Measurements from ENCODE around the gene IER3IP1.
"Not testable (repeated sequence)": the region's sequence is repeated elsewhere in the genome, so short reads cannot be mapped to it uniquely, and the experiment has no call there.

Gene IER3IP1, protein sequence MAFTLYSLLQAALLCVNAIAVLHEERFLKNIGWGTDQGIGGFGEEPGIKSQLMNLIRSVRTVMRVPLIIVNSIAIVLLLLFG

DNA sequence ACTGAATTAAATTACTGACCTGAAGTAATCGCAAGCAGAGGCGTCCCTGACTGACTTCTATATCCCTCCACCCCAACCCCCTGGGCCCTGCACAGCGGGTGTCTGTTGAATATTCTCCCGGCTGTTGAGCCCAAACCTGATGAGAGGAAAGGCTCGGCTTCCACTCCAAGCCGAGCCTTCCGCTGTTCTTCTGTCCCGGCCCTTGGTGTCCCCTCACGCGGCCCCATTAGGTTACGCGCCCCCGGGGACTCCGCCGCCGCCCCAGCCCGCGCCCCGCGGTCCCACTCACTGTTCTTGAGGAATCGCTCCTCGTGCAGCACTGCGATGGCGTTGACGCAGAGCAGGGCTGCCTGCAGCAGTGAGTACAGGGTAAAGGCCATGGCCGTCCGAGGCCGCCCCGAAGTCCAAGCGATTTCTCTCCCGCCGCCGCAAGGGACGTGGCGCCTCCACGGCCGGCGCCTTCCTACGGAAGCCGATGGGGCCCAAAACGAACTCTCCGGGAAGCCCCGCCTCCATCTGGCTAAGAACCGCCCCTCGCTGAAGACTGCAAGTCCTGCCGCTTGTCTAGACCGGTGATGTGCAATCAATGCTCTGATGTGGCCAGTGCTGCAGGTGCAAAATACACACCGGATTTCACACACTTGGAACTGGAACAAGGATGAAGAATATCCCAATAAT is at the start of gene IER3IP1:
Gene IER3IP1 (minus strand): TSS at position 467 of the 678 bp plus-strand sequence. CDS start 87 bp downstream, at position 380.
- peak; percentile 84 to 92 for DNase-seq

DNA sequence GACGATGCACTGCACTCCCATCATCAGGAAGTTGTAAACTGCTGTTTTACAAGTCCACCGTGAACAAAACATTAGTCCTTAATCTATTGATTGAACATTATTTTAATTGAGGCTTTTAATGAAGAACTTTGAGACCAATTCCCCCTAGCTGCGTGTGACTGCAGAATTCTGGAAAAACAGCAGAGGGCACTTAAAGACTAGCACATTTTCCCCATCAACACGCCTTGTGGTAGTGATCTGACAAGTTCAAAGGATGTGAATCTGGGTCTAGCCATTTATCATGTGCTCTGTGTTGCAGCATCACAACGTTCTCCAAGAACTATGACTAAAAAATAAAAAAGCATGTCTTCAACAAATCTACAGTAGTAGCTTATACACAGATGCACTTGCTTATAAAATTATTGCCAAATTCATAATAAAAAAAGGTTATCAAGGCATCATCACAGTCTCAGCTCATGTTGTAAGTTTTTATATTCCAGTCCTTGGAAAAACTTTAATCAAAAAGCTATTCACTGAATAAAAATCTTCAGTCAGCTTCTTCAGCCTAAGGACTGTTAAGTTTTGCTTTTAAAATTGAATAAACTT is 39.5 kb upstream of the IER3IP1 start:
- peak; percentile 66 to 67 for DNase-seq

DNA sequence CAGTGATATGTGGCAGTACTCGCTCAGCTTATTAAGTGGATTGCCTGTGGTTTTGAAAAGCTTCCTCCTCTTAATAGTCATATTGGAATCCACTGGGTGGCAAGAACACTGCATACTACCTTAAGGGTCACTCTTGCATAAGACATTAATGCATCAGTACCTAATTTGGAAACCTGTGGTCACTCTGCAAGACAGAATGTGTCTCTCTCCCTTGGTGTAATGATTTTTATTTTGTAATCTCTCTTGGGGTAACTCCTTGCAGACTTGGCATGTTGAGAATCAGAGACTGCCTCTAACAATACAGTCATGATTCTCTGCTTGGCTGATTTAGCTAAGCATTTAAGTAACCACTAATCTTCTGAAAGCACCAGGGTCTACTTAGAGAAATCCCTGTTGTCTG is 33.0 kb upstream of the IER3IP1 start:
- no peak for DNase-seq

DNA sequence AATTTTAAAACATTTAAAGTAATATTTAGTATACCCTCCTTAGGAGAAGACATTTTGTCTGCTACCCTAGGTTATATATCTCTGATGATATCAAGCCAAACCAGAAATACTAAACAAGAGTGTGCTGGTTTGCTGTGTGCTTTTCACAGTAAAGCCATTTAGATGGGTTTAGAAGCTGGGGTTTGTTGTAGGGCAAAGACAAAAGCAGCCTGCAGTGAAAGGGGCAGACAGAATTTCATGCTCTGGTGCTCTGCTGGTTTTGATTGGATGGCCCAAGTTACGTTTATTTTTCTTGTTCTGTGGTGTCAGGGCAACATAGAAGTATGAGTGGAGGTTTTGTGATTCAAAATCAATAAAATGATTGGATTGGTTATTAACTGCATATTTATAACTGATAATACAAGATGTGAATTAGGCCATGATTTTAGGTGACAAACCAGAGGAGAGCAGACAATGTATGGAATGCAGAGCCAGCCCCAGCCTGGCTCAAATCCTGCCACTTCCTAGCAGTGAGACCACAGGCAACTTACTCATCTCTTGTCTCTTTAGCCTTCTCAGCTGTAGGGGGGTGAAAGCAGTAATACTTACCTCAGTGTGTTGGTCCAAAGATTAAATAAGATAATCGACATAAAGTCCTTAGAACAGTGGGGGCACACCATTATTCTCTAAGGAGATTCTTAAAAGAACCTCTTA is 30.9 kb upstream of the IER3IP1 start:
- DNase-seq, result no peak

DNA sequence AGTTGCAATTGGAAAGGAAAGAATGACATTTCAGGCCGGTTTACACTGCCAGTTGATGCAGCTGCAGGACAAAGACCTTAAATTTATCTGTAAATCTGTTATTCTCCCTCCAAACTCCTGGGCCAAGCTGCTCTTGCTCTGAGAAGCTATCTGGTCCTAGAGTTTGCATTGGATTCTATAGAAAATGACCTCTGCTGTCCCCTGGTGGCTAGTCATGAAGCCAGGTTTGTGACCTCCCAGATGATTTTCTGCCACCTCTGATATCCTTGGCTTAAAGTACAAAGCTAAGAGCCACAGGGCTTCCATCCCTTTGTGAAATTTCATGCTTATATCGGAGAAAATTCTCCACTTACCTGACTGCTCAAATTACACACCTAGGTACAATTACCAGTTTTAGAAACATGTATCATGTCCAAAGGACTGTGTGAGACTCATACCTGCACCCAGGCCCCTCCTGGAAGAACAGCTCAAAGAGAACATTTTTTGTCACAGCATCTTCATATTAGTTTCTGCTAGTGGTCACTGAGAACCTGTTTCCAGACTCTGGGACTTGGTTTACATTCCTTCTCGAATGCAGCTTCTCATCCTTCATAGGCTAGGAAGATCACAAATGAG is 28.9 kb upstream of the IER3IP1 start:
- DNase-seq, result peak; percentile 37 to 51

DNA sequence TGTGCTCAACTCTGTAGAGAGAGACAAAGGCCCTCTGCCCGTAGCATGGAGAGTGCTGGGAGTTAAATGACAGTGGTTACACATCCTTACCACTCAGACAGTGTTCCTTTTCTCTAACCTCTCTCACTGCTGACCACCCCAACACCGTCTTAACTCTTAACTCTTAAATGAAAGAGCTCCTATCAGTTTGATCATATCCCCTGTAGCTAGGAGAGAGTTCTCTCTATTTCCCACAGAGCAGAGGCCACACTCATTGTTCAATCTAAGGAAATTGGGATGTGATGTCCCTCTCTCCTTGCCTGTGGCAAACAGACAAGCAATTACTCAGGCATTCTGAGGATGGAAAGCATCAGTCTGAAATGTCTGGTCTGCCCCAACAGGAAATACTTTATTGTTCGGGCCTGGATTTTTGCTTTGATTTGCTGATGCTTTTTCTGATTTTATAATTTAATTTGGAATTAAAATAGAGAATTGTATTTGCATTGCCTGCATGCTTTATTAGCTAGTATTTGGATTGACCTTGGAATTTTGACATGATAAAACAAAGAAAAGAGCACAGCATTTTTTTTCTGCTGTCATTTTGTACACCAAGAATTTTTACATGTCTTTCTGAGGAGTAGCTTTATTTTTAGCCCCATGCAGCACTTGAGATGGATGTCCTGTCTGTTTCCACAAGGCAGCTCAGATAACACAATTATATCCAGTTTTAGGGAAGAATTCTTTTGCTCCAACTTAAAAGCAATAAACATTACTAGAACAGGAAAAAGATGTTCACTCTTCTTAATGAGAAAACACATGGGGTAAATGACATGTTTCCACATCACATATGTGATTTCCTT is 27.7 kb upstream of the IER3IP1 start:
- no peak for DNase-seq

DNA sequence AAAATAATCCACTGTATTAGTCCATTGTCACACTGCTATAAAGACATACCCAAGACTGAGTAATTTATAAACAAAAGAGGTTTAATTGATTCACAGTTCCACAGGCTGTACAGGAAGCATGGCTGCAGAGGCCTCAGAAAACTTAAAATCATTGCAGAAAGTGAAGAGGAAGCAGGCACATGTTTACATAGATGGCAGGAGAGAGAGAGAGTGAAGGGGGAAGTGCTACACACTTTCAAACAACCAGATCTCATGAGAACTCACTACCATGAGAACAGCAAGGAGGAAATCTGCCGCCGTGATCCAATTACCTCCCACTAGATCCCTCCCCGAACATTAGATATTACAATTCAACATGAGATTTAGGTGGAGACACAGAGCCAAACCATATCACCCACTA is 19.8 kb upstream of the IER3IP1 start:
- not testable (repeated sequence) for DNase-seq

DNA sequence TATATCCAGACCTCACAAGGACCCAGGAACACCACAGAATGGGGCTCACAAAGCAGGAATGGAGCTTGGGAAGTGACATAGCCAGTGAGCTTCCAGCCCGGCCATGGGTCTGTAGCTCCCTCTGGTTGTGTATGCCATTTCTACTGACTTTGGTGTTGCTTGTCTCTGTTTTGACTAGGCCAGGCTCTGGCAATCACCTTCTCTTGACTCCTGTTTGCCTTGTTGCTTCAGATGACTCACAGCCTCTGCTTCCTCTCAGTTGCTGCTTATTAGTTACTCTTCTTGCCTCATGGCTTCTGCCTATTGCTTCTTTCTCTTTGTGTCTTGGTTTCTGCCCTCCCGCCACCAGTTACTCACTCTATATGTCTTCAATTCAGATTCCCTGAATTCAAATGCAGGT is 15.8 kb upstream of the IER3IP1 start:
- DNase-seq, result no peak

DNA sequence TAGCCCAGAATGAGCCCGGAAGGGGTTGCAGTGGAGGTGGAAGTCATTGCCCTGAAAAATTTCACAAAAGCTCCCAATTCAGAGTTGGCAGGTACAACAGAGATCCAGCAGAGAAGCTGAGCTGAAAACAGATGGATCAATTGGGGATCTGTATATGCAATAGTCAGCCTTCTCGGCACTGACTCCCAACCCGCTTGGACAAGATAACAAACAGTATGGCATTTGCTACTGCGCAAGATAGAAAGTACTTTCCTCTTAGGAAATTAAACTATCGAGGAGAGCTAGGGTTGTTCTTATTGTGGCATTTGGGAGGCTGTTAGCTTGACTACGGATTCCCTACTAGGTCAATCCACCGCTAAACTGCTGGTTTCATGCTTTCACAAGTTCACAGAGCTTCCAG is 11.6 kb upstream of the IER3IP1 start:
- DNase-seq, result no peak

DNA sequence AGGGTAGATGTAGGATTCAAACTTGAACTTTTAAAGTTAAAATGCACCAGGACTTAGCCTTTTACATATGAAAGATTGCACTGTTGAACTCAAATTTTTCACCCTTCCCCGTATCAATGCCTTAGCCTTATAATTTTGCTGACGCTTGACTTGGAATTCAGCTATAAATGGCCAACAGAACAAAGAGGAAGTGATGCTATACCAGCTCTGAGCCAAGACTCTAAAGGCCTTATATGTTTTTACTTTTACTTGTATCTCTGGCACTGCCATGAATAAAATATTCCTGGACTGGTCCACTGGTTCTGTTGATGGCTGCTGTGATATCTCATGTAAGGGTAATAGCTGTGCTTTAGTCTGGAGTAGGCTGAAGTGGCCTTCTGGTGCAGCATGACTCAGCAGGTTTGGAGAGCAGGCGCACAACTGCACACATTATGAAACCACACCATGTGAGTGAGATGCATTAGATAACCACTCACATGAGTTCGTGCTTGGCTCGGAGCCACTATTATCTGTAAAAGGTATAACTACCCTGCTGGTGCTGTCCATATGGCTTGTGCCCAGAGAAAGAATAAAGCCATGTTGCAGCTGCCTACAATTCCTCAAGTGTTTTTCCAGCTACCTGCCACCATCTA is 8.4 kb upstream of the IER3IP1 start:
- peak; percentile 71 to 82 for DNase-seq

DNA sequence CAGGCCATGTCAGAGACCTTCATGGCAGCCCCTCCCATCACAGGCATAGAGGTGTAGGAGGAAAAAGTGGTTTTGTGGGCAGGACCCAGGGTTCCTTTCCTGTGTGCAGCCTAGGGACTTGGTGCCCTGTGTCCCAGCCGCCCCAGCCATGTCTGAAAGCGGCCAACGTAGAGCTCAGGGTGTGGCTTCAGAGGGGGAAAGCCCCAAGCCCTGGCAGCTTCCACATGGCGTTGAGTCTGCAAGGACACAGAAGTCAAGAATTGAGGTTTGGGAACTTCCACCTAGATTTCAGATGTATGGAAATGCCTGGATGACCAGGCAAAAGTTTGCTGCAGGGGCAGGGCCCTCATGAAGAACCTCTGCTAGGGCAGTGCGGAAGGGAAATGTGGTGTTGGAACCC is 6.0 kb upstream of the IER3IP1 start:
- DNase-seq, result not testable (repeated sequence)

DNA sequence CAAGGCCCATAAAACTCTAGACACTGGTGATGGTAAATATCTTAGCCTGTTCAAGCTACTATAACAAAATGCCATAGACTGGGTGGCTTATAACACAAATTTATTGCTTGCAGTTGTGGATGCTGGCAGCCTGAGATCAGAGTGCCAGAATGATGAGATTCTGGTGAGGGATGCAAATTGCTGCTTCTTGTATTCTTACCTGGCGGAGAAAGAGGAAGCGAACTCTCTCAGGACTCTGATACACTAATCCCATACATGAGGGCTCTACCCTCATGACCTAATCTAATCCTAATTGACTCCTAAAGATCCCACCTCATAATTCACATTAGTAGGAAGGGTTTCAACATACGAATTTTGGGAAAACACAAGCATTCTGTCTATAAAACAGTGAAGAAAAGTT is 4.6 kb upstream of the IER3IP1 start:
- no peak for DNase-seq

DNA sequence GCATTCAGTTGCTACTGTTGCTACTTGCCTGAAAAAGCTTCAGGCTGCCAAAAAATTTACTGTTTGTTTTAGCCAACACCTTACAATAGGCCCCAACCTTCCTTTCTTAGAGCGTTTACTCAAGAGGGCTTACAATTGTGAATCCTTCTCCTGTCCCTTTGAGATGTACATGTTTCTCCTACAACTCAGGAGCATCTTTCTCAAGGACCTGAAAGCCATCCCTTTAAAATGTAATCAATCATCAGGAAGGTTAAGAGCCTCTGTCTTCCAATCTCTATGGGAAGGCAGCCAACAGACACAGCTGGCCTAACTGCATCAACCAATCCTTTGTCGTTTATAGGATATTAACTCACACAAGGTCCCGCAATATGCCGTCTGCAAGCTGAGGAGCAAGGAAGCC is 3.4 kb upstream of the IER3IP1 start:
- peak; percentile 43 to 54 for DNase-seq

DNA sequence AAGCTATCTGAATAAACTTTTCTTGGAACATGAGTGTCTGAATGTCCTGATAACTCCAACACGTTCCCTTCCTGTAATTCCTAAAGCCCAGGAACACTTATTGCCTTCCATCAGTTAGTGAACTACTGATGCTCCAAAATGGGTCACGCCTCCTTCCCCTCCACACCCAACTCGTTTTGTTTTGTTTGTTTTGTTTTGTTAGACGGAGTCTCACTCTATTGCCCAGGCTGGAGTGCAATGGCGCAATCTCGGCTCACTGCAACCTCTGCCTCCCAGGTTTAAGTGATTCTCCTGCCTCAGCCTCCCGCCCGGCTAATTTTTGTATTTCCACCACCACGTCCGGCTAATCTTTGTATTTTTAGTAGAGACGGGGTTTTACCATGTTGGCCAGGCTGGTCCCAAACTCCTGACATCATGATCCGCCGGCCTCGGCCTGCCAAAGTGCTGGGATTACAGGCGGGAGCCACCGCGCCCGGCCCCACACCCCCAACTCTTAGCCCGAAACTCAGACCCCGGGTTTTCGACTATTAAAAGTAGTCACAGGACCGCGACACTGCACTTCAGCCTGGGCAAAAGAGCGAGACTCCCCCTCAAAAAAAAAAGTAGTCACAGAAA is 774 bp downstream of the IER3IP1 start:
- no peak for DNase-seq

DNA sequence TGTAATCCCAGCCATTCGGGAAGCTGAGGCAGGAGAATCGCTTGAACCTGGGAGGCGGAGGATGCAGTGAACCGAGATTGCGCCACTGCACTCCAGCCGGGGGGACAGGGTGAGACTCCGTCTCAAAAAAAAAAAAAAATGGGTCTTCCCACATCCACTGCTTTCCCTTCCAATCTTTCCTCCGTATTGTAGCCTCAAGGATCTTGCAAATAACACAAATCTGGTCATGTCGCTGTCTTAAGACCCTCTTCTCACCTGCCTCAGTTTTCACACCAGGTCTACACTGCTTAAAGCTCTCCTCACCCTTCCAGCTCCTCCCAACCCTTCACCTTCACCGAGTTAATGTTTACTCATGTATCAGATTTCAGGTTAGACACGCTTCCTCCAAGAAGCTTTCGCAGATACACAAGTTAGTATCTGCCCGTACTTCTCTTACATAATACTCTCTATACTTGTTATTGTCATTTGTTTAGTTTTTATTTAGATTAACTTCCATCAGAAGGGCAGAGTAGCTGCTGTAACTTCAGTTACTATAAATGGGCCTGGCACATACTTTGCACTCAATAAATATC is 1.5 kb downstream of the IER3IP1 start:
- no peak for DNase-seq

DNA sequence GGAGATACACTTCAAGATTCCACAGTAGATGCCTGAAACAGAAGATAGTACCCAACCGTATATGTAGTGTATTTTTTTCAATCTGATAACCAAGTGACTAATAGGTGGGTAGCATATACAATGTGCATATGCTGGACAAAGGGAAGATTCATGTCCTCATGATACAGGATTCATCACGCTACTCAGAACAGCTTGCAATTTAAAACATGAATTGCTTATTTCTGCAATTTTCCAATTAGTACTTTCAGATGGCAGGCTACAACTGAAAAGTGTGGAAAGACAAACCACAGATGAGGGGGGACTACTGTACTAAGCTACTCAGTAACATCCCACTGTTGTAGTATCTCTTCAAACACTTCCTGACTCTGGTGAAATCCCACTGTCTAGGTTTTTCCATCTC is 3.7 kb downstream of the IER3IP1 start:
- DNase-seq, result no peak

DNA sequence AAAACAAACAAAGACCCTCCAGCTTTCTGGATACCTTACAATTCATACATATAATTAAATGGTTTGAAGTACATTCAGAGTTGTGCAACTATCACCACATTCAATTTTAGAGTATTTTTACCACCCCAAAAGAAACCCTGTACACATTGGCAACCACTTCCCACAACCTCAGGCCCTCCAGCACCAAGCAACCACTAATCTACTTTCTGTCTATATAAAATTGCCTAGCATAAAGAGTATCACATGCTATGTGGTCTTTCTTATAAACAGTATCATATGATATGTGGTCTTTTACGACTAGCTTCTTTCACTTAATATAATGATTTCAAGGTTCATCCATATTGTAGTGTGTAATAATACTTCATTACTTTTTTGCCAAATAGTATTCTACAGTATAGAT is 7.3 kb downstream of the IER3IP1 start:
- no peak for DNase-seq

DNA sequence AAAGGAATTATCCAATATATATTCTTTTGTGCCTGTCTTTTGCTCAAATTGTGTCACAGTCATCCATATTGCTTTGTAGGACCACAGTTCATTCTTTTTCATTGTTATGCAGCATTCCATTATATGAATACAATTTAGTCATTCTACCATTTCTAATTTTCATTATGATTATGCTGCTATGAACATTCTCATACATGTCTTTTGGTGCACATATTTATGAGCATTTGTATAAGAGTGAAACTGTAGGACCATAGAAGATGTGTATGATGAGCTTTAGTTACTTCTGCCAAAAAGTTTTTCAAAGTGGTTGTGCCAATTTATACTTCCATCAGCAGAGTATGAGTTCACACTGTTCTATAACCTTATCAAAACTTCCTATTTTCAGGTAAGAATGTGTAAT is 7.7 kb downstream of the IER3IP1 start:
- no peak for DNase-seq

DNA sequence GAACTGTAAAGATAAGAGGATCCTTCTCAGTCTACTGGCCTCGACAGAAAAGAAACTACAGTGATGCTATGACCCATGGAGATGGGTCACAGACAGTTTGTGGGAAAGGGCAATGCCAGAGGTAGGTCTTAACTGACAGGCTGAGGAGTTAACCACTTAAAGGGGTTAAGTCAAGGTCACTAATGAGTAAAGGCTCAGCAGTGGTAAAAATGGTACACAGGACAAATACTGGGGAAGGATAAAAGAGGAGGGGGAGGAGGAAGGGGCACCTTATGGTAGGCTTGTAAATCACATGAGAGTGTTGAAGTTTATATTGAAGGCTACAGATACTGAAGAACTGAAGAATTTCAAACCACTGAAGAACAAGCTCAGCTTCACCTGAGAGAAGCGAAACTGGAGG is 9.9 kb downstream of the IER3IP1 start:
- no peak for DNase-seq

DNA sequence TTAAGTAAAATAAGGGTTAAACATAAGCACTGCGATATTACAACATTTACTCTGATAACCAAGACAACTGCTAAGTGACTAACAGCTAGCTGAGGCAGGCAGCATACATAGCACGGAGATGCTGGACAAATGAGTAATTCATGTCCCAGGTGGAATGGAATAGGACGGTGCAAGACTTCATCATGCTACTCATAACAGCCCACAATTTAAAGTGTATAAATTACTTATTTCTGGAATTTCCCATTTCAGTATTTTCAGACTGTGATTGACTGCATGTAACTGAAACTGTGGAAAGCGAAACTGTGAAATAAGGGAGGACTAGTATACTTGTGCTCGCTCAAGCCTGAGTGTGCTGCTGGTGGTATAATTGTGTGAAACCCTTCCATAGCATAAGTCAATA is 12.9 kb downstream of the IER3IP1 start:
- DNase-seq, result no peak

DNA sequence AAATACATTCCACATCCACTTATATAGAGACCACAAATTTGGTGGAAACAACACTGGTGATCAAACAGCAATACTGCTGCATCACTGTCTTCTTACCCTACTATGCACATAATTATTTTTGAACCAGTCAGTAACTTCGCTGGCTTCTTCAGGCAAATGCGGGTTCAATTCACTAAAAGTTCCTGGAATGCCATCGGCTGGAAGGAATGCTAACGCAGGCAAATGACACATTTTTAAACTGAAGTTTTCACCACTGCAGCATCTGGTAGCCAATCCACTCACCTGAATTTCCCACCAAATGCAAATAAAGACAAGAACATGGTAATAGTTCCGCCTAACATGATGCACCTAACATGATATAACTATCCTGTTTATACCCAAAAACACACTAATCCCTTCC is 15.9 kb downstream of the IER3IP1 start:
- DNase-seq, result no peak
